DOHH2 (cell line): Measurements from ENCODE around the gene ASXL1.
"Not testable (repeated sequence)": the region's sequence is repeated elsewhere in the genome, so short reads cannot be mapped to it uniquely, and the experiment has no call there.

Source experiments
- H3F3A ChIP-seq: fragments of 200-600 bp; sonication (generic), shearing (Covaris generic); 2 replicates; pipeline ENCODE4 v1.6.0; 2016; ENCODE audit warnings: antibody characterized with exemption, mild to moderate bottlenecking; ENCODE audit not compliant: control insufficient read depth, insufficient read depth
- H3K27ac ChIP-seq: fragments of 200-600 bp; sonication (generic); 2 replicates; pipeline ENCODE4 v1.5.1; 2014; ENCODE audit warnings: low read depth, mild to moderate bottlenecking, low read length, moderate library complexity
- H3K27me3 ChIP-seq: fragments of 200-600 bp; sonication (generic); 2 replicates; pipeline ENCODE4 v1.6.1; 2014; ENCODE audit warnings: mild to moderate bottlenecking, low read length, mixed read lengths; ENCODE audit not compliant: control insufficient read depth
- H3K36me3 ChIP-seq: fragments of 200-600 bp; sonication (generic); 2 replicates; pipeline ENCODE4 v1.6.1; 2014; ENCODE audit warnings: mild to moderate bottlenecking, low read length, moderate library complexity, mixed read lengths; ENCODE audit not compliant: control insufficient read depth
- H3K4me1 ChIP-seq: fragments of 200-600 bp; sonication (generic); 2 replicates; pipeline ENCODE4 v1.6.1; 2014; ENCODE audit warnings: mild to moderate bottlenecking, low read length, mixed read lengths; ENCODE audit not compliant: control insufficient read depth
- H3K4me2 ChIP-seq: fragments of 200-600 bp; sonication (generic); 2 replicates; pipeline ENCODE4 v1.6.0; 2014; ENCODE audit warnings: mild to moderate bottlenecking, low read length, moderate library complexity
- H3K4me3 ChIP-seq: fragments of 200-600 bp; sonication (generic); 2 replicates; pipeline ENCODE4 v1.5.1; 2014; ENCODE audit warnings: mild to moderate bottlenecking, low read length, mixed read lengths
- H3K79me2 ChIP-seq: fragments of 200-600 bp; sonication (generic); 2 replicates; pipeline ENCODE4 v1.6.1; 2014; ENCODE audit warnings: mild to moderate bottlenecking, low read length, mixed read lengths; ENCODE audit not compliant: control insufficient read depth
- H3K9me2 ChIP-seq: fragments of 200-600 bp; sonication (generic); replicated peaks from 2 replicates; pipeline ENCODE4 v1.6.1; 2014; ENCODE audit warnings: mild to moderate bottlenecking, low read length, mixed read lengths; ENCODE audit not compliant: control insufficient read depth
- H3K9me3 ChIP-seq: fragments of 200-600 bp; sonication (generic); 2 replicates; pipeline ENCODE4 v1.6.1; 2014; ENCODE audit warnings: antibody characterized with exemption, low read length, mixed read lengths; ENCODE audit not compliant: control insufficient read depth, insufficient read depth
- H4K20me1 ChIP-seq: fragments of 200-600 bp; sonication (generic); 2 replicates; pipeline ENCODE4 v1.6.0; 2014; ENCODE audit warnings: low read depth, mild to moderate bottlenecking, antibody characterized with exemption, low read length, moderate library complexity; ENCODE audit not compliant: control insufficient read depth, insufficient read depth
- CTCF ChIP-seq: fragments of 200-600 bp; sonication (generic); IDR thresholded peaks from one replicate; pipeline ENCODE4 v1.5.1; 2014; ENCODE audit warnings: antibody characterized with exemption, mild to moderate bottlenecking, low read depth, low read length; ENCODE audit not compliant: poor library complexity, severe bottlenecking
- EZH2phosphoT487 ChIP-seq: fragments of 200-600 bp; sonication (generic); IDR thresholded peaks from 2 replicates; pipeline ENCODE4 v1.6.1; 2017; ENCODE audit warnings: borderline replicate concordance, mild to moderate bottlenecking, antibody characterized with exemption, low read length, moderate library complexity, mixed read lengths

ASXL1 gene

GRCh38 chr20:32406701-32407100, 48.6 kb downstream of the ASXL1 start:
- Histone ChIP-seq H3K4me3 (no peak overlapping the region), H4K20me1 (peaks cover 3% of the 10 kb centered on the region; the same call in 1 of the 2 replicates), H3K9me2 (no peaks in the 10 kb centered on the region), H3K9me3 (no peaks in the 10 kb centered on the region), H3K4me1 (peaks cover 10% of the 10 kb centered on the region), H3K79me2 (peaks cover 64% of the 10 kb centered on the region), H3K36me3 (peaks cover 24% of the 10 kb centered on the region), H3F3A (peaks cover 5% of the 10 kb centered on the region), H3K4me2 (no peak overlapping the region), H3K27me3 (no peaks in the 10 kb centered on the region), H3K27ac (no peak overlapping the region)
- TF ChIP-seq EZH2phosphoT487 (no peak), CTCF (no peak)

- H3K9me3 ChIP-seq, H3K27me3 ChIP-seq, H3K4me3 ChIP-seq, H3F3A ChIP-seq, H4K20me1 ChIP-seq, H3K27ac ChIP-seq, H3K9me2 ChIP-seq, H3K4me2 ChIP-seq: not testable (repeated sequence)
- H3K79me2 ChIP-seq: peaks cover 65% of the 10 kb centered on the region
- H3K4me1 ChIP-seq: peaks cover 15% of the 10 kb centered on the region
- peaks cover 20% of the 10 kb centered on the region for H3K36me3 ChIP-seq
Measured at GRCh38 chr20:32407131-32407750, 49.1 kb downstream of the ASXL1 start.

- H3K27me3 ChIP-seq: no peaks in the 10 kb centered on the region
- peaks cover 70% of the 10 kb centered on the region for H3K79me2 ChIP-seq
- peaks cover 24% of the 10 kb centered on the region for H3K4me1 ChIP-seq
- 0 out of 2 replicates have a peak, but pooled peaks cover 3% of the 10 kb centered on the region for H3F3A ChIP-seq
- H3K4me2 ChIP-seq: peak overlapping the region; percentile 33
- H4K20me1 ChIP-seq: peaks cover 2% of the 10 kb centered on the region; the same call in 1 of the 2 replicates
- H3K4me3 ChIP-seq: peak overlapping the region; percentile 24; the same call in 1 of the 2 replicates
- H3K9me3 ChIP-seq: no peaks in the 10 kb centered on the region
- peak overlapping the region; percentile 16 for H3K27ac ChIP-seq
- peaks cover 24% of the 10 kb centered on the region for H3K36me3 ChIP-seq
- no peaks in the 10 kb centered on the region for H3K9me2 ChIP-seq
- TF ChIP-seq EZH2phosphoT487 (no peak), CTCF (no peak)
Measured at GRCh38 chr20:32411955-32412706, 54.0 kb downstream of the ASXL1 start.

- Histone ChIP-seq H3F3A (0 out of 2 replicates have a peak, but pooled peaks cover 3% of the 10 kb centered on the region), H3K4me1 (peaks cover 21% of the 10 kb centered on the region), H3K9me2 (no peaks in the 10 kb centered on the region), H3K4me2 (no peak overlapping the region), H4K20me1 (peaks cover 5% of the 10 kb centered on the region; the same call in 1 of the 2 replicates), H3K79me2 (peaks cover 72% of the 10 kb centered on the region), H3K27me3 (no peaks in the 10 kb centered on the region), H3K36me3 (peaks cover 12% of the 10 kb centered on the region), H3K9me3 (no peaks in the 10 kb centered on the region), H3K4me3 (no peak overlapping the region), H3K27ac (no peak overlapping the region)
- TF ChIP-seq CTCF: no peak
- TF ChIP-seq EZH2phosphoT487: no peak
Measured at GRCh38 chr20:32415494-32415893, 57.4 kb downstream of the ASXL1 start.
